Large intestine (tissue), 3 donors: Measurements from ENCODE around the gene USP28. TPM values are rescaled to one million over a fixed set of nuclear protein-coding genes. Genes with fewer than 3 reads are reported as not detected.

Source experiments
- DNase-seq, 2 donors: peaks; one replicate each; pipeline versions ENCODE4 v3.0.0 to v3.0.0-alpha.2; 2013
- H3K27ac ChIP-seq: one replicate; pipeline ENCODE4 v1.5.1; 2013; ENCODE audit warnings: low read length
- H3K27me3 ChIP-seq: 2 replicates; pipeline ENCODE4 v1.6.1; 2013; ENCODE audit warnings: low read length; ENCODE audit not compliant: control insufficient read depth, insufficient read depth
- H3K36me3 ChIP-seq: 2 replicates; pipeline ENCODE4 v1.6.1; 2013; ENCODE audit warnings: low read length; ENCODE audit not compliant: control insufficient read depth, insufficient read depth
- H3K4me1 ChIP-seq: one replicate; pipeline ENCODE4 v1.6.1; 2013; ENCODE audit warnings: low read length; ENCODE audit not compliant: control insufficient read depth, insufficient read depth
- H3K4me3 ChIP-seq: one replicate; pipeline ENCODE4 v1.5.1; 2013; ENCODE audit warnings: low read length
- H3K9me3 ChIP-seq: one replicate; pipeline ENCODE4 v1.6.1; 2013; ENCODE audit warnings: mild to moderate bottlenecking, low read depth, low read length, moderate library complexity; ENCODE audit not compliant: control insufficient read depth
- WGBS: methylation state at CpG from one replicate; pipeline ENCODE4 v1.1.5; 2013; ENCODE audit warnings: low lambda C conversion rate; ENCODE audit not compliant: insufficient coverage; 5-methylcytosine and 5-hydroxymethylcytosine counted together
- polyA plus RNA-seq: library from polyadenylated mRNA; unstranded; fragments of 120-200 nt; gene quantifications from one replicate; pipeline ENCODE4 v1.2.1, GENCODE V29; 2013

USP28 gene
- polyA plus RNA-seq, 1 donor = 35.6 TPM

- 100% methylated on average over 1 of the region's 3 CpGs for whole genome bisulfite sequencing
Measured at GRCh38 chr11:113864410-113864809, 11.0 kb downstream of the USP28 start.

GRCh38 chr11:113862435-113862834, 12.9 kb downstream of the USP28 start:
- Histone ChIP-seq H3K9me3 (no peaks in the 10 kb centered on the region), H3K27ac (no peak overlapping the region)
- WGBS = no CpG with 5 or more reads among the region's 5 CpGs

More at GRCh38 chr11:113864410-113864809, 11.0 kb downstream of the USP28 start:
- no peaks in the 10 kb centered on the region for H3K27me3 ChIP-seq
- no peak for DNase-seq
- no peaks in the 10 kb centered on the region for H3K4me1 ChIP-seq
- H3K36me3 ChIP-seq = no peaks in the 10 kb centered on the region
- no peak overlapping the region for H3K4me3 ChIP-seq
- no peak overlapping the region for H3K27ac ChIP-seq
- no peaks in the 10 kb centered on the region for H3K9me3 ChIP-seq

GRCh38 chr11:113859665-113860064, 15.7 kb downstream of the USP28 start:
- Histone ChIP-seq H3K4me3 (no peak overlapping the region), H3K36me3 (no peaks in the 10 kb centered on the region), H3K27ac (no peak overlapping the region), H3K4me1 (no peaks in the 10 kb centered on the region), H3K27me3 (no peaks in the 10 kb centered on the region), H3K9me3 (no peaks in the 10 kb centered on the region)
- DNase-seq = no peak

More at GRCh38 chr11:113862435-113862834, 12.9 kb downstream of the USP28 start:
- no peak overlapping the region for H3K4me3 ChIP-seq
- no peaks in the 10 kb centered on the region for H3K36me3 ChIP-seq
- no peak for DNase-seq
- no peaks in the 10 kb centered on the region for H3K4me1 ChIP-seq
- H3K27me3 ChIP-seq = no peaks in the 10 kb centered on the region

- 59% methylated on average over 3 of the region's 5 CpGs for WGBS
- Histone ChIP-seq H3K9me3 (no peaks in the 10 kb centered on the region), H3K4me1 (no peaks in the 10 kb centered on the region), H3K4me3 (no peak overlapping the region), H3K27me3 (no peaks in the 10 kb centered on the region), H3K36me3 (peaks cover 8% of the 10 kb centered on the region), H3K27ac (no peak overlapping the region)
- no peak for DNase-seq
Measured at GRCh38 chr11:113856966-113857759, 18.2 kb downstream of the USP28 start.

GRCh38 chr11:113855803-113856202, 19.6 kb downstream of the USP28 start:
- Histone ChIP-seq H3K27ac (no peak overlapping the region), H3K27me3 (no peaks in the 10 kb centered on the region), H3K4me1 (no peaks in the 10 kb centered on the region), H3K36me3 (peaks cover 14% of the 10 kb centered on the region), H3K4me3 (no peak overlapping the region), H3K9me3 (no peaks in the 10 kb centered on the region)
- no CpG with 5 or more reads among the region's 6 CpGs for WGBS
- no peak for DNase-seq

GRCh38 chr11:113850188-113850587, 25.2 kb downstream of the USP28 start:
- WGBS = 100% methylated on average over 2 of the region's 5 CpGs
- no peak for DNase-seq
- no peak overlapping the region for H3K4me3 ChIP-seq
- peaks cover 38% of the 10 kb centered on the region for H3K36me3 ChIP-seq
- H3K9me3 ChIP-seq = no peaks in the 10 kb centered on the region
- no peak overlapping the region for H3K27ac ChIP-seq
- no peaks in the 10 kb centered on the region for H3K4me1 ChIP-seq
- H3K27me3 ChIP-seq = no peaks in the 10 kb centered on the region

- Histone ChIP-seq H3K36me3 (peaks cover 38% of the 10 kb centered on the region), H3K27me3 (no peaks in the 10 kb centered on the region), H3K4me3 (no peak overlapping the region), H3K9me3 (no peaks in the 10 kb centered on the region), H3K4me1 (no peaks in the 10 kb centered on the region), H3K27ac (no peak overlapping the region)
- no peak for DNase-seq
- WGBS = no CpG with 5 or more reads among the region's 4 CpGs
Measured at GRCh38 chr11:113849713-113850112, 25.7 kb downstream of the USP28 start.

GRCh38 chr11:113847580-113847979, 27.8 kb downstream of the USP28 start:
- Histone ChIP-seq H3K36me3 (peaks cover 34% of the 10 kb centered on the region), H3K27ac (no peak overlapping the region), H3K4me1 (no peaks in the 10 kb centered on the region), H3K9me3 (no peaks in the 10 kb centered on the region), H3K27me3 (no peaks in the 10 kb centered on the region), H3K4me3 (no peak overlapping the region)
- no peak for DNase-seq

GRCh38 chr11:113847111-113847510, 28.3 kb downstream of the USP28 start:
- DNase-seq = no peak
- no peaks in the 10 kb centered on the region for H3K9me3 ChIP-seq
- H3K27ac ChIP-seq = no peak overlapping the region
- H3K36me3 ChIP-seq = peaks cover 31% of the 10 kb centered on the region
- no peaks in the 10 kb centered on the region for H3K27me3 ChIP-seq
- H3K4me3 ChIP-seq = no peak overlapping the region
- no peaks in the 10 kb centered on the region for H3K4me1 ChIP-seq
- 100% methylated on average over 1 of the region's 6 CpGs for WGBS

GRCh38 chr11:113841691-113842090, 33.7 kb downstream of the USP28 start:
- no peaks in the 10 kb centered on the region for H3K9me3 ChIP-seq
- H3K27me3 ChIP-seq = no peaks in the 10 kb centered on the region
- H3K27ac ChIP-seq = no peak overlapping the region
- peaks cover 34% of the 10 kb centered on the region for H3K36me3 ChIP-seq
- H3K4me3 ChIP-seq = no peak overlapping the region
- WGBS = no CpG with 5 or more reads among the region's 1 CpG
- no peaks in the 10 kb centered on the region for H3K4me1 ChIP-seq
- DNase-seq = peak in 1 of 2 donors; percentile 17
